Caco-2 (cell line): ENCODE data around the gene MT1F. TPM values are rescaled to one million over a fixed set of nuclear protein-coding genes. Genes with fewer than 3 reads are reported as not detected.

ENCODE experiments used
- BruUV-seq: library from RNA; stranded (reverse); fragments of 400-500 nt; replicated peaks from 2 replicates; lab custom pipeline; 2021; lab: Mats Ljungman, UMichigan
- CTCF ChIA-PET: fragments of 300-600 bp; sonication (Branson Sonifier 250); formaldehyde crosslinking; loops from one replicate; lab custom pipeline; 2022; ENCODE audit warnings: antibody characterized with exemption; lab: Charles Lee
- POLR2A ChIA-PET: fragments of 300-600 bp; sonication (Branson Sonifier 250); formaldehyde crosslinking; loops from one replicate; lab custom pipeline; 2022; ENCODE audit warnings: antibody characterized with exemption; lab: Charles Lee
- DNase-seq, 2 experiments: peaks; one replicate each; pipeline versions ENCODE4 v3.0.0 to v3.0.0-alpha.2; 2020 to 2022
- H3K27me3 ChIP-seq: replicated peaks from 2 replicates; pipeline ENCODE4 v1.6.0; 2011; ENCODE audit warnings: low read length; ENCODE audit not compliant: control insufficient read depth, insufficient read depth
- H3K36me3 ChIP-seq: 2 replicates; pipeline ENCODE4 v1.5.1; 2011; ENCODE audit warnings: low read length; ENCODE audit not compliant: control insufficient read depth, insufficient read depth
- H3K4me1 ChIP-seq: fragments of 250-450 bp; sonication (Bioruptor Pico); 2 replicates; pipeline ENCODE4 v1.5.1; 2020; ENCODE audit warnings: mild to moderate bottlenecking
- H3K4me3 ChIP-seq: 2 replicates; pipeline ENCODE4 v1.5.1; 2011; ENCODE audit warnings: low read depth, mild to moderate bottlenecking, control low read depth, low read length
- H3K9me3 ChIP-seq: fragments of 250-450 bp; sonication (Bioruptor Pico); 2 replicates; pipeline ENCODE4 v1.5.1; 2020; ENCODE audit warnings: mild to moderate bottlenecking, moderate library complexity
- H3K27ac Mint-ChIP-seq: one replicate; pipeline ENCODE4 v1.8.0; 2022; ENCODE audit warnings: mixed read lengths; ENCODE audit not compliant: unreplicated experiment
- H3K27me3 Mint-ChIP-seq: one replicate; pipeline ENCODE4 v1.8.0; 2022; ENCODE audit warnings: mixed read lengths; ENCODE audit not compliant: insufficient read depth, unreplicated experiment
- H3K36me3 Mint-ChIP-seq: one replicate; pipeline ENCODE4 v1.8.0; 2022; ENCODE audit warnings: mild to moderate bottlenecking, mixed read lengths; ENCODE audit not compliant: insufficient read depth, unreplicated experiment
- H3K4me1 Mint-ChIP-seq: one replicate; pipeline ENCODE4 v1.8.0; 2022; ENCODE audit warnings: low read depth, mixed read lengths; ENCODE audit not compliant: unreplicated experiment
- H3K4me3 Mint-ChIP-seq: one replicate; pipeline ENCODE4 v1.8.0; 2022; ENCODE audit warnings: mild to moderate bottlenecking, moderate library complexity, mixed read lengths; ENCODE audit not compliant: unreplicated experiment
- H3K9me3 Mint-ChIP-seq: one replicate; pipeline ENCODE4 v1.8.0; 2022; ENCODE audit warnings: mixed read lengths; ENCODE audit not compliant: unreplicated experiment
- CTCF ChIP-seq, 2 experiments: fragments of 200-600 bp in 1 of 2; IDR thresholded peaks; 1 replicate in 1 of 2; 2 replicates in 1 of 2; pipeline versions ENCODE4 v1.5.1 to v1.8.0; 2011 to 2022; ENCODE audit warnings: antibody characterized with exemption in 1 of 2, control low read depth in 1 of 2, inconsistent platforms in 1 of 2, low read depth in 1 of 2, low read length in 1 of 2, mild to moderate bottlenecking in 1 of 2, moderate library complexity in 1 of 2; ENCODE audit not compliant: insufficient read depth in 1 of 2, severe bottlenecking in 1 of 2, unreplicated experiment in 1 of 2
- intact Hi-C: fragments of 100-400 bp; cut with micrococcal nuclease; formaldehyde crosslinking; loops from one replicate; pipeline ENCODE4 v1.10.0; 2022; ENCODE audit not compliant: unreplicated experiment
- total RNA-seq: library from RNA; stranded (reverse); gene quantifications from 2 replicates; pipeline ENCODE4 v1.2.3, GENCODE V29; 2022

MT1F gene
- total RNA-seq, 1 experiment from 2014 or later: 12.5 TPM

- POLR2A ChIA-PET: no interaction called here
- no peak overlapping the region for H3K4me3 ChIP-seq
- Mint-ChIP-seq H3K4me1 (no peaks in the 10 kb centered on the region), H3K36me3 (no peaks in the 10 kb centered on the region), H3K9me3 (no peaks in the 10 kb centered on the region), H3K27ac (no peak overlapping the region), H3K27me3 (peaks cover 9% of the 10 kb centered on the region), H3K4me3 (no peak overlapping the region)
- CTCF ChIA-PET: no interaction called here
- H3K36me3 ChIP-seq: no peaks in the 10 kb centered on the region
- H3K9me3 ChIP-seq: no peaks in the 10 kb centered on the region
- BruUV-seq: no TSS peak
- peaks cover 8% of the 10 kb centered on the region; the same call in 1 of the 2 replicates for H3K4me1 ChIP-seq
- TF ChIP-seq CTCF (IDR thresholded peaks at IDR 0.05; ENCODE audit: insufficient read depth in 1 of 2, low read depth in 1 of 2, low read length in 1 of 2, severe bottlenecking in 1 of 2, unreplicated experiment in 1 of 2): no peak
- intact Hi-C loops: no loop called here
- DNase-seq: no peak
- H3K27me3 ChIP-seq: no peaks in the 10 kb centered on the region
These were observed 22.1 kb downstream of the MT1F start for GRCh38 chr16:56679818-56680217.

DNA sequence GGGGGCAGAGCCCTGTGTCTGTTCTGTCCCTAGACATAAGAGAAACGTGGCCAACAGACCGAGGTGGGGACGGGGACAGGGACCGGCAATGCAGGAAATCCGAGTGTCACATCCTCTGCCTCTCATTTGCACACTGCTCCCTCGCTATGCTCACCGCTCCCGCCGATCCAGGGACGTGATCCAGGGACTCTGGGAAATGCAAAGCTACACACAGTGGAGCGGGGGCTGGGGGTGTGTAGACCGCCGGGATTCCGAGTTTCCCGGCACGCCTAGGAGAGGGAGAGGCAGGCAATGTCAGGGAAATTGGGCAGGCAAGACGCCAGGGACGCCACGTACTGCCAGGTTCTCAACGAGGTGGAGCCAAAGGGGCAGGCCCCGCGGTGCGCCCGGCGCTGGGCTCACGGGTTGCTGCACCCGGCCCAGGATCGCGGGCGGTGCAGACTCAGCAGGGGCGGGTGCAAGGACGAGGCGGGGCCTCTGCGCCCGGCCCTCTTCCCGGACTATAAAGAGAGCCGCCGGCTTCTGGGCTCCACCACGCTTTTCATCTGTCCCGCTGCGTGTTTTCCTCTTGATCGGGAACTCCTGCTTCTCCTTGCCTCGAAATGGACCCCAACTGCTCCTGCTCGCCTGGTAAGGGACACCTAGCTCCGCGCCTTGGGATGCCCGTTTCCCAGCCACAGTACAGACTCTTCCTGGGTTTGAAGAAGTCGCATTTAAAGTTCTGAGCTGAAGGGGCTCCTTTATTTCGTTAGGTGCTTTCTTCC, 24.4 kb downstream of the MT1F start, which contains the start of gene MT1X:
MT1X (plus strand) TSS at position 532 of the 764 bp plus-strand sequence; CDS start at position 603, 71 bp downstream.
- Mint-ChIP-seq H3K4me1 (no peaks in the 10 kb centered on the region), H3K9me3 (peaks cover 11% of the 10 kb centered on the region), H3K4me3 (peak within 1 kb of the TSS; percentile 95), H3K27ac (peak within 1 kb of the TSS; percentile 39), H3K27me3 (peaks cover 7% of the 10 kb centered on the region), H3K36me3 (no peaks in the 10 kb centered on the region)
- H3K9me3 ChIP-seq: peaks cover 8% of the 10 kb centered on the region
- POLR2A ChIA-PET: interaction anchor here (0.9 kb wide), 1 partner anchor 25 kb away, joined by 3 read pairs; no protein-coding TSS in a partner anchor
- H3K27me3 ChIP-seq: no peaks in the 10 kb centered on the region
- no peak for TF ChIP-seq CTCF (IDR thresholded peaks at IDR 0.05; ENCODE audit: insufficient read depth in 1 of 2, low read depth in 1 of 2, low read length in 1 of 2, severe bottlenecking in 1 of 2, unreplicated experiment in 1 of 2)
- DNase-seq: peak; percentile 81 to 88
- H3K4me1 ChIP-seq: peaks cover 8% of the 10 kb centered on the region; the same call in 1 of the 2 replicates
- H3K4me3 ChIP-seq: peak within 1 kb of the TSS; percentile 65
- CTCF ChIA-PET: interaction anchor here (0.6 to 2.3 kb wide), 2 partner anchors 20 to 168 kb away, joined by 3 to 11 read pairs; no protein-coding TSS in a partner anchor
- H3K36me3 ChIP-seq: no peaks in the 10 kb centered on the region
- intact Hi-C loops: loop anchor here (1.0 kb wide), 1 partner anchor 9 kb away; no protein-coding TSS in a partner anchor
- BruUV-seq: no TSS peak

GRCh38 chr16:56682703-56683397, 25.1 kb downstream of the MT1F start:
- no TSS peak for BruUV-seq
- no peak for TF ChIP-seq CTCF (IDR thresholded peaks at IDR 0.05; ENCODE audit: insufficient read depth in 1 of 2, low read depth in 1 of 2, low read length in 1 of 2, severe bottlenecking in 1 of 2, unreplicated experiment in 1 of 2)
- peak overlapping the region; percentile 95 for H3K4me3 Mint-ChIP-seq
- no peaks in the 10 kb centered on the region for H3K36me3 Mint-ChIP-seq
- DNase-seq: no peak
- H3K4me3 ChIP-seq: peak overlapping the region; percentile 65
- H3K27ac Mint-ChIP-seq: no peak overlapping the region
- intact Hi-C loops: loop anchor here (1.0 kb wide), 1 partner anchor 8 kb away; no protein-coding TSS in a partner anchor
- no peaks in the 10 kb centered on the region for H3K4me1 Mint-ChIP-seq
- peaks cover 8% of the 10 kb centered on the region; the same call in 1 of the 2 replicates for H3K4me1 ChIP-seq
- POLR2A ChIA-PET: interaction anchor here (0.9 kb wide), 1 partner anchor 26 kb away, joined by 3 read pairs; no protein-coding TSS in a partner anchor
- no peaks in the 10 kb centered on the region for H3K36me3 ChIP-seq
- H3K27me3 Mint-ChIP-seq: peaks cover 7% of the 10 kb centered on the region
- H3K9me3 ChIP-seq: peaks cover 8% of the 10 kb centered on the region
- CTCF ChIA-PET: interaction anchor here (2.3 kb wide), 1 partner anchor 19 kb away, joined by 11 read pairs; no protein-coding TSS in a partner anchor
- H3K27me3 ChIP-seq: no peaks in the 10 kb centered on the region
- H3K9me3 Mint-ChIP-seq: peaks cover 11% of the 10 kb centered on the region
